Stomach (tissue), 4 donors: ENCODE results near the gene AGER.
"Not testable (repeated sequence)": the region's sequence is repeated elsewhere in the genome, so short reads cannot be mapped to it uniquely, and the experiment has no call there.

Experiments
- EP300 ChIP-seq: sonication (generic); formaldehyde crosslinking; IDR thresholded peaks from one replicate; pipeline ENCODE4 v1.6.1; 2017; ENCODE audit warnings: antibody characterized with exemption
- POLR2A ChIP-seq, 4 donors: fragments of 450-650 bp; IDR thresholded peaks; one replicate each; pipeline ENCODE4 v1.6.1; 2016; ENCODE audit warnings: antibody characterized with exemption in 4 of 4, control low read depth in 2 of 4, mild to moderate bottlenecking in 1 of 4, moderate library complexity in 1 of 4
- POLR2AphosphoS5 ChIP-seq, 3 donors: sonication (generic); formaldehyde crosslinking; IDR thresholded peaks; one replicate each; pipeline ENCODE4 v1.6.1; 2016; ENCODE audit warnings: antibody characterized with exemption in 3 of 3
- TF ChIP-seq, protein P1 (sequence below), 7 experiments: fragments of 450-650 bp in 4 of 7; fragments of 200-600 bp in 3 of 7; sonication (generic) in 3 of 7; IDR thresholded peaks; one replicate each; pipeline ENCODE4 v1.5.1; 2016 to 2019; ENCODE audit warnings: antibody characterized with exemption in 7 of 7, control low read depth in 2 of 7, mild to moderate bottlenecking in 1 of 7

GRCh38 chr6:32185681-32186131 lies 1.7 kb upstream of the AGER start:
- TF ChIP-seq POLR2AphosphoS5 (IDR thresholded peaks at IDR 0.05); POLR2A (IDR thresholded peaks at IDR 0.05); EP300: not testable (repeated sequence)
- TF ChIP-seq, protein P1, sequence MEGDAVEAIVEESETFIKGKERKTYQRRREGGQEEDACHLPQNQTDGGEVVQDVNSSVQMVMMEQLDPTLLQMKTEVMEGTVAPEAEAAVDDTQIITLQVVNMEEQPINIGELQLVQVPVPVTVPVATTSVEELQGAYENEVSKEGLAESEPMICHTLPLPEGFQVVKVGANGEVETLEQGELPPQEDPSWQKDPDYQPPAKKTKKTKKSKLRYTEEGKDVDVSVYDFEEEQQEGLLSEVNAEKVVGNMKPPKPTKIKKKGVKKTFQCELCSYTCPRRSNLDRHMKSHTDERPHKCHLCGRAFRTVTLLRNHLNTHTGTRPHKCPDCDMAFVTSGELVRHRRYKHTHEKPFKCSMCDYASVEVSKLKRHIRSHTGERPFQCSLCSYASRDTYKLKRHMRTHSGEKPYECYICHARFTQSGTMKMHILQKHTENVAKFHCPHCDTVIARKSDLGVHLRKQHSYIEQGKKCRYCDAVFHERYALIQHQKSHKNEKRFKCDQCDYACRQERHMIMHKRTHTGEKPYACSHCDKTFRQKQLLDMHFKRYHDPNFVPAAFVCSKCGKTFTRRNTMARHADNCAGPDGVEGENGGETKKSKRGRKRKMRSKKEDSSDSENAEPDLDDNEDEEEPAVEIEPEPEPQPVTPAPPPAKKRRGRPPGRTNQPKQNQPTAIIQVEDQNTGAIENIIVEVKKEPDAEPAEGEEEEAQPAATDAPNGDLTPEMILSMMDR (IDR thresholded peaks at IDR 0.05): not testable (repeated sequence)
